ENCODE results near the gene HCAR3. TPM values are rescaled to one million over a fixed set of nuclear protein-coding genes. Genes with fewer than 3 reads are reported as not detected.

Gene HCAR3
- total and polyA plus RNA-seq, 2 of the 13 experiments (the other 11 are each of a cell fraction or from before 2014, with no cell fraction given) = 0.11 to 12.8 TPM

GRCh38 chr12:122721057-122721545 lies 4.5 kb upstream of the HCAR3 start:
- no TSS peak for BruUV-seq (replicated peaks)
- peaks cover 62% of the 10 kb centered on the region for H3K4me1 ChIP-seq (ENCODE audit: insufficient read depth, low read length)
- no peaks in the 10 kb centered on the region for H4K20me1 ChIP-seq (ENCODE audit: insufficient read depth, low read length)
- H3K9ac ChIP-seq (ENCODE audit: insufficient read depth, low read depth, low read length) = no peak overlapping the region
- no peaks in the 10 kb centered on the region for H3K79me2 ChIP-seq (ENCODE audit: insufficient read depth, low read length)
- intact Hi-C loops (cut with micrococcal nuclease; ENCODE audit: unreplicated experiment) (loop anchor here (10.0 kb wide), 1 partner anchor 46 kb away; no protein-coding TSS in a partner anchor), in situ Hi-C loops (cut with HindIII; ENCODE audit: extremely low pct_ligation_motif_present, low pct_unique_long_range_greater_than_20kb) (no loop called here)
- WGBS (ENCODE audit: low lambda C conversion rate) = 16% methylated on average over 11 of the region's 11 CpGs
- no peaks in the 10 kb centered on the region for H3K9me3 ChIP-seq (ENCODE audit: low read length)
- DNase-seq (ENCODE audit: low spot score) (peak; percentile 75), FAIRE-seq (peak; percentile 92), ATAC-seq (peak; percentile 77)
- H3K4me2 ChIP-seq (ENCODE audit: low read depth, low read length) = peak overlapping the region; percentile 66
- peak overlapping the region; percentile 81 for H3K27ac ChIP-seq (ENCODE audit: extremely low read length, insufficient read depth, low read length)
- no peak overlapping the region for H2AFZ ChIP-seq (ENCODE audit: low read length)
- H3K36me3 ChIP-seq (replicated peaks in 1 of 2; ENCODE audit: control insufficient read depth in 1 of 2, insufficient read depth in 2 of 2, low read length in 2 of 2) = no peaks in the 10 kb centered on the region
- peak overlapping the region in 1 of 3 experiments; percentile 46; a peak in 1 of 6 replicates for H3K4me3 ChIP-seq (replicated peaks in 1 of 3; ENCODE audit: insufficient read depth in 1 of 3, low read depth in 2 of 3, low read length in 3 of 3)
- H3K27me3 ChIP-seq (ENCODE audit: control insufficient read depth in 1 of 2, insufficient read depth in 2 of 2, low read length in 2 of 2) = no peaks in the 10 kb centered on the region
- CTCF ChIA-PET (ENCODE audit: low intra/inter-chr PET ratio, low total read pairs) = no interaction called here
- POLR2A ChIA-PET = interaction anchor here (0.9 to 1.5 kb wide), 2 partner anchors 9 to 42 kb away, joined by 3 to 4 read pairs; partner anchors contain the start of gene HCAR1
- TF ChIP-seq HNRNPL (IDR thresholded peaks at IDR 0.05; ENCODE audit: low read depth, low read length) (no peak), PRDM4 (CRISPR knock-in tag; IDR thresholded peaks at IDR 0.05; ENCODE audit: borderline replicate concordance) (no peak), ZSCAN12 (CRISPR knock-in tag; IDR thresholded peaks at IDR 0.05) (no peak), ZNF230 (CRISPR knock-in tag; IDR thresholded peaks at IDR 0.05) (no peak), AGO2 (optimal IDR thresholded peaks at IDR 0.05; ENCODE audit: low read depth, low read length) (no peak), SMYD3 (CRISPR knock-in tag; IDR thresholded peaks at IDR 0.05) (no peak), CEBPB (IDR thresholded peaks at IDR 0.05; ENCODE audit: borderline replicate concordance, low read depth, low read length) (no peak), ZNF484 (CRISPR knock-in tag; IDR thresholded peaks at IDR 0.05; ENCODE audit: borderline replicate concordance, low read depth) (no peak), TRIM22 (IDR thresholded peaks at IDR 0.05) (no peak), HOXA7 (CRISPR knock-in tag; IDR thresholded peaks at IDR 0.05) (no peak), MXI1 (IDR thresholded peaks at IDR 0.05; ENCODE audit: borderline replicate concordance, low read depth, low read length) (no peak; the same call in 2 of the 3 replicates), RERE (CRISPR knock-in tag; IDR thresholded peaks at IDR 0.05; ENCODE audit: low read depth) (no peak), MXD4 (CRISPR knock-in tag; IDR thresholded peaks at IDR 0.05) (no peak), ZNF878 (CRISPR knock-in tag; IDR thresholded peaks at IDR 0.05) (peak; percentile 70; the same call in 1 of the 2 replicates), ZNF562 (CRISPR knock-in tag; IDR thresholded peaks at IDR 0.05; ENCODE audit: borderline replicate concordance) (no peak)
